ENCODE measurements around the gene STAB1. TPM values are rescaled to one million over a fixed set of nuclear protein-coding genes. Genes with fewer than 3 reads are reported as not detected.
A peak's percentile ranks its signal among the peaks of the same experiment; 100 is the strongest.

The STAB1 gene
- total RNA-seq, 1 experiment from 2014 or later = not detected

- no peaks in the 10 kb centered on the region for H3K27me3 ChIP-seq (ENCODE audit: low read length)
- H2AFZ ChIP-seq (ENCODE audit: low read length) = no peak overlapping the region
- no peaks in the 10 kb centered on the region for H4K20me1 ChIP-seq (ENCODE audit: insufficient read depth, low read depth, low read length)
- H3K4me3 ChIP-seq (ENCODE audit: low read length) = peak overlapping the region; percentile 96
- no peaks in the 10 kb centered on the region for H3K9me2 ChIP-seq (replicated peaks; ENCODE audit: insufficient read depth, low read length)
- H3K4me1 ChIP-seq (ENCODE audit: low read length) = peaks cover 26% of the 10 kb centered on the region
- H3K79me2 ChIP-seq (ENCODE audit: low read length) = peaks cover 50% of the 10 kb centered on the region
- peak overlapping the region; percentile 86 for H3K4me2 ChIP-seq (ENCODE audit: low read depth, low read length, poor library complexity, severe bottlenecking)
- no peak for DNase-seq
- H3K36me3 ChIP-seq (ENCODE audit: insufficient read depth, low read length) = peaks cover 30% of the 10 kb centered on the region; the same call in 1 of the 2 replicates
- no peaks in the 10 kb centered on the region for H3K9me3 ChIP-seq (ENCODE audit: low read length)
- peak overlapping the region; percentile 61 for H3K27ac ChIP-seq (ENCODE audit: low read length)
- peak overlapping the region; percentile 97 for H3K9ac ChIP-seq (ENCODE audit: low read length)
Observed at GRCh38 chr3:52456800-52457183, 38.3 kb upstream of the STAB1 start.

- Histone ChIP-seq H3K4me1 (ENCODE audit: low read length) (peaks cover 28% of the 10 kb centered on the region), H3K9me2 (replicated peaks; ENCODE audit: insufficient read depth, low read length) (no peaks in the 10 kb centered on the region), H3K79me2 (ENCODE audit: low read length) (peaks cover 62% of the 10 kb centered on the region), H4K20me1 (ENCODE audit: insufficient read depth, low read depth, low read length) (no peaks in the 10 kb centered on the region), H2AFZ (ENCODE audit: low read length) (no peak overlapping the region), H3K36me3 (ENCODE audit: insufficient read depth, low read length) (peaks cover 39% of the 10 kb centered on the region), H3K9me3 (ENCODE audit: low read length) (no peaks in the 10 kb centered on the region), H3K27ac (ENCODE audit: low read length) (no peak overlapping the region), H3K4me2 (ENCODE audit: low read depth, low read length, poor library complexity, severe bottlenecking) (no peak overlapping the region), H3K9ac (ENCODE audit: low read length) (no peak overlapping the region), H3K27me3 (ENCODE audit: low read length) (no peaks in the 10 kb centered on the region), H3K4me3 (ENCODE audit: low read length) (no peak overlapping the region)
- DNase-seq = no peak
Observed at GRCh38 chr3:52458031-52458760, 36.9 kb upstream of the STAB1 start.

GRCh38 chr3:52458770-52459545 is 36.2 kb upstream of the STAB1 start:
- Histone ChIP-seq H2AFZ (ENCODE audit: low read length) (no peak overlapping the region), H4K20me1 (ENCODE audit: insufficient read depth, low read depth, low read length) (no peaks in the 10 kb centered on the region), H3K4me3 (ENCODE audit: low read length) (no peak overlapping the region), H3K9ac (ENCODE audit: low read length) (no peak overlapping the region), H3K9me3 (ENCODE audit: low read length) (no peaks in the 10 kb centered on the region), H3K36me3 (ENCODE audit: insufficient read depth, low read length) (peaks cover 46% of the 10 kb centered on the region), H3K9me2 (replicated peaks; ENCODE audit: insufficient read depth, low read length) (no peaks in the 10 kb centered on the region), H3K27me3 (ENCODE audit: low read length) (no peaks in the 10 kb centered on the region), H3K4me1 (ENCODE audit: low read length) (peaks cover 30% of the 10 kb centered on the region), H3K27ac (ENCODE audit: low read length) (no peak overlapping the region), H3K4me2 (ENCODE audit: low read depth, low read length, poor library complexity, severe bottlenecking) (no peak overlapping the region), H3K79me2 (ENCODE audit: low read length) (peaks cover 68% of the 10 kb centered on the region)
- no peak for DNase-seq

- peaks cover 12% of the 10 kb centered on the region for H3K4me1 ChIP-seq (ENCODE audit: low read length)
Observed at GRCh38 chr3:52461874-52462273, 33.3 kb upstream of the STAB1 start.

GRCh38 chr3:52463416-52463815 is 31.7 kb upstream of the STAB1 start:
- peaks cover 36% of the 10 kb centered on the region for H3K36me3 ChIP-seq (ENCODE audit: insufficient read depth, low read length)
- no peak overlapping the region for H2AFZ ChIP-seq (ENCODE audit: low read length)
- no peaks in the 10 kb centered on the region for H3K9me2 ChIP-seq (replicated peaks; ENCODE audit: insufficient read depth, low read length)
- H3K4me2 ChIP-seq (ENCODE audit: low read depth, low read length, poor library complexity, severe bottlenecking) = no peak overlapping the region
- no peaks in the 10 kb centered on the region for H4K20me1 ChIP-seq (ENCODE audit: insufficient read depth, low read depth, low read length)
- no peak overlapping the region for H3K9ac ChIP-seq (ENCODE audit: low read length)
- no peak for DNase-seq
- no peak overlapping the region for H3K27ac ChIP-seq (ENCODE audit: low read length)
- H3K79me2 ChIP-seq (ENCODE audit: low read length) = peaks cover 37% of the 10 kb centered on the region
- no peaks in the 10 kb centered on the region for H3K27me3 ChIP-seq (ENCODE audit: low read length)
- peaks cover 3% of the 10 kb centered on the region; the same call in 1 of the 2 replicates for H3K4me1 ChIP-seq (ENCODE audit: low read length)
- no peak overlapping the region for H3K4me3 ChIP-seq (ENCODE audit: low read length)
- no peaks in the 10 kb centered on the region for H3K9me3 ChIP-seq (ENCODE audit: low read length)

More at GRCh38 chr3:52461874-52462273, 33.3 kb upstream of the STAB1 start:
- Histone ChIP-seq H3K4me3 (ENCODE audit: low read length) (no peak overlapping the region), H4K20me1 (ENCODE audit: insufficient read depth, low read depth, low read length) (no peaks in the 10 kb centered on the region), H2AFZ (ENCODE audit: low read length) (no peak overlapping the region), H3K27me3 (ENCODE audit: low read length) (no peaks in the 10 kb centered on the region), H3K36me3 (ENCODE audit: insufficient read depth, low read length) (peaks cover 46% of the 10 kb centered on the region), H3K27ac (ENCODE audit: low read length) (no peak overlapping the region), H3K9ac (ENCODE audit: low read length) (no peak overlapping the region), H3K4me2 (ENCODE audit: low read depth, low read length, poor library complexity, severe bottlenecking) (no peak overlapping the region), H3K79me2 (ENCODE audit: low read length) (peaks cover 52% of the 10 kb centered on the region), H3K9me3 (ENCODE audit: low read length) (no peaks in the 10 kb centered on the region), H3K9me2 (replicated peaks; ENCODE audit: insufficient read depth, low read length) (no peaks in the 10 kb centered on the region)
- no peak for DNase-seq

GRCh38 chr3:52468336-52468735 is 26.8 kb upstream of the STAB1 start:
- Histone ChIP-seq H3K4me3 (ENCODE audit: low read length) (no peak overlapping the region), H3K27me3 (ENCODE audit: low read length) (no peaks in the 10 kb centered on the region), H3K27ac (ENCODE audit: low read length) (no peak overlapping the region), H3K4me1 (ENCODE audit: low read length) (peaks cover under 1% of the 10 kb centered on the region; the same call in 1 of the 2 replicates), H3K9me3 (ENCODE audit: low read length) (no peaks in the 10 kb centered on the region), H3K36me3 (ENCODE audit: insufficient read depth, low read length) (peaks cover 19% of the 10 kb centered on the region), H3K9ac (ENCODE audit: low read length) (no peak overlapping the region), H3K79me2 (ENCODE audit: low read length) (peaks cover 7% of the 10 kb centered on the region), H4K20me1 (ENCODE audit: insufficient read depth, low read depth, low read length) (peaks cover 8% of the 10 kb centered on the region; the same call in 1 of the 2 replicates), H3K9me2 (replicated peaks; ENCODE audit: insufficient read depth, low read length) (no peaks in the 10 kb centered on the region), H3K4me2 (ENCODE audit: low read depth, low read length, poor library complexity, severe bottlenecking) (no peak overlapping the region), H2AFZ (ENCODE audit: low read length) (no peak overlapping the region)
- no peak for DNase-seq

- Histone ChIP-seq H3K4me1 (ENCODE audit: low read length) (no peaks in the 10 kb centered on the region), H3K79me2 (ENCODE audit: low read length) (peaks cover 1% of the 10 kb centered on the region; the same call in 1 of the 2 replicates), H2AFZ (ENCODE audit: low read length) (no peak overlapping the region), H3K27me3 (ENCODE audit: low read length) (no peaks in the 10 kb centered on the region), H3K9me2 (replicated peaks; ENCODE audit: insufficient read depth, low read length) (no peaks in the 10 kb centered on the region), H3K36me3 (ENCODE audit: insufficient read depth, low read length) (peaks cover 17% of the 10 kb centered on the region), H3K4me3 (ENCODE audit: low read length) (no peak overlapping the region), H3K27ac (ENCODE audit: low read length) (no peak overlapping the region), H3K4me2 (ENCODE audit: low read depth, low read length, poor library complexity, severe bottlenecking) (no peak overlapping the region), H3K9me3 (ENCODE audit: low read length) (no peaks in the 10 kb centered on the region), H4K20me1 (ENCODE audit: insufficient read depth, low read depth, low read length) (peaks cover 8% of the 10 kb centered on the region; the same call in 1 of the 2 replicates), H3K9ac (ENCODE audit: low read length) (no peak overlapping the region)
- no peak for DNase-seq
Observed at GRCh38 chr3:52469001-52469400, 26.1 kb upstream of the STAB1 start.

- DNase-seq = no peak
- Histone ChIP-seq H3K36me3 (ENCODE audit: insufficient read depth, low read length) (peaks cover 20% of the 10 kb centered on the region), H3K9ac (ENCODE audit: low read length) (no peak overlapping the region), H3K4me2 (ENCODE audit: low read depth, low read length, poor library complexity, severe bottlenecking) (no peak overlapping the region), H2AFZ (ENCODE audit: low read length) (no peak overlapping the region), H3K9me3 (ENCODE audit: low read length) (no peaks in the 10 kb centered on the region), H3K27me3 (ENCODE audit: low read length) (no peaks in the 10 kb centered on the region), H3K79me2 (ENCODE audit: low read length) (no peaks in the 10 kb centered on the region), H3K4me3 (ENCODE audit: low read length) (no peak overlapping the region), H3K4me1 (ENCODE audit: low read length) (no peaks in the 10 kb centered on the region), H3K9me2 (replicated peaks; ENCODE audit: insufficient read depth, low read length) (no peaks in the 10 kb centered on the region), H3K27ac (ENCODE audit: low read length) (no peak overlapping the region), H4K20me1 (ENCODE audit: insufficient read depth, low read depth, low read length) (peaks cover 8% of the 10 kb centered on the region; the same call in 1 of the 2 replicates)
Observed at GRCh38 chr3:52470920-52471319, 24.2 kb upstream of the STAB1 start.
